PC-9 (cell line): Measurements from ENCODE around the gene SUFU. TPM values are rescaled to one million over a fixed set of nuclear protein-coding genes. Genes with fewer than 3 reads are reported as not detected.

ENCODE experiments used
- BruUV-seq: library from RNA; stranded (reverse); fragments of 400-500 nt; replicated peaks from 2 replicates; lab custom pipeline; 2021; lab: Mats Ljungman, UMichigan
- CTCF ChIA-PET: fragments of 300-600 bp; sonication (Branson Sonifier 250); formaldehyde crosslinking; loops from one replicate; lab custom pipeline; 2022; ENCODE audit warnings: antibody characterized with exemption; lab: Charles Lee
- POLR2A ChIA-PET: fragments of 300-600 bp; sonication (Branson Sonifier 250); formaldehyde crosslinking; loops from one replicate; lab custom pipeline; 2022; ENCODE audit warnings: antibody characterized with exemption; ENCODE audit not compliant: unreplicated experiment; lab: Charles Lee
- DNase-seq, 2 experiments: peaks; one replicate each; pipeline versions ENCODE4 v3.0.0 to v3.0.0-alpha.2; 2015 to 2022; ENCODE audit warnings: mixed read lengths in 1 of 2
- H2AFZ ChIP-seq: fragments of 200-600 bp; sonication (generic); 2 replicates; pipeline ENCODE4 v1.8.1; 2017; ENCODE audit warnings: antibody characterized with exemption
- H3F3A ChIP-seq: fragments of 200-600 bp; sonication (generic); 2 replicates; pipeline ENCODE4 v1.8.1; 2017; ENCODE audit warnings: antibody characterized with exemption, mild to moderate bottlenecking, low read depth; ENCODE audit not compliant: insufficient read depth
- H3K27ac ChIP-seq: fragments of 200-600 bp; sonication (generic); 2 replicates; pipeline ENCODE4 v1.6.1; 2016; ENCODE audit warnings: mixed run types
- H3K27me3 ChIP-seq: fragments of 200-600 bp; sonication (generic); 2 replicates; pipeline ENCODE4 v1.6.1; 2016; ENCODE audit warnings: low read depth, mixed run types; ENCODE audit not compliant: insufficient read depth
- H3K36me3 ChIP-seq: fragments of 200-600 bp; sonication (generic); 2 replicates; pipeline ENCODE4 v1.6.1; 2016; ENCODE audit warnings: low read depth, mixed run types
- H3K4me1 ChIP-seq: fragments of 200-600 bp; sonication (generic); replicated peaks from 2 replicates; pipeline ENCODE4 v1.6.1; 2016; ENCODE audit warnings: mixed run types; ENCODE audit not compliant: insufficient read depth
- H3K4me2 ChIP-seq: fragments of 200-600 bp; sonication (generic); 2 replicates; pipeline ENCODE4 v1.6.1; 2017; ENCODE audit warnings: mixed run types
- H3K4me3 ChIP-seq: fragments of 200-600 bp; sonication (generic); 2 replicates; pipeline ENCODE4 v1.6.1; 2016; ENCODE audit warnings: mixed run types
- H3K79me2 ChIP-seq: fragments of 200-600 bp; sonication (generic); 2 replicates; pipeline ENCODE4 v1.6.1; 2017; ENCODE audit warnings: low read depth, mixed run types
- H3K9me2 ChIP-seq: fragments of 200-600 bp; sonication (generic); 2 replicates; pipeline ENCODE4 v1.8.1; 2017; ENCODE audit warnings: mild to moderate bottlenecking; ENCODE audit not compliant: insufficient read depth
- H3K9me3 ChIP-seq: fragments of 200-600 bp; sonication (generic); 2 replicates; pipeline ENCODE4 v1.8.1; 2016; ENCODE audit warnings: low read depth; ENCODE audit not compliant: insufficient read depth
- H4K20me1 ChIP-seq: fragments of 200-600 bp; sonication (generic); 2 replicates; pipeline ENCODE4 v1.8.1; 2017; ENCODE audit not compliant: insufficient read depth
- CTCF ChIP-seq: fragments of 200-600 bp; sonication (generic); conservative IDR thresholded peaks from 2 replicates; pipeline ENCODE4 v1.6.1; 2017; ENCODE audit warnings: mixed run types, antibody characterized with exemption, mild to moderate bottlenecking, moderate library complexity
- EZH2 ChIP-seq: fragments of 200-600 bp; sonication (generic); IDR thresholded peaks from 2 replicates; pipeline ENCODE4 v1.8.0; 2017; ENCODE audit warnings: antibody characterized with exemption, low read depth
- intact Hi-C: fragments of 100-400 bp; cut with micrococcal nuclease; formaldehyde crosslinking; loops from one replicate; pipeline ENCODE4 v1.10.0; 2022; ENCODE audit not compliant: unreplicated experiment
- total RNA-seq: library from RNA; stranded (reverse); gene quantifications from 2 replicates; pipeline ENCODE4 v1.2.3, GENCODE V29; 2021

Gene SUFU
- total RNA-seq, 1 experiment from 2014 or later = 20.2 TPM

- H3F3A ChIP-seq = peaks cover 5% of the 10 kb centered on the region; the same call in 1 of the 2 replicates
- H3K4me3 ChIP-seq = no peak overlapping the region
- no peak overlapping the region for H2AFZ ChIP-seq
- H3K9me2 ChIP-seq = no peaks in the 10 kb centered on the region
- no peaks in the 10 kb centered on the region for H3K27me3 ChIP-seq
- H3K4me1 ChIP-seq = peaks cover 5% of the 10 kb centered on the region; the same call in 1 of the 2 replicates
- H3K9me3 ChIP-seq = no peaks in the 10 kb centered on the region
- H3K36me3 ChIP-seq = no peaks in the 10 kb centered on the region
- BruUV-seq = no TSS peak
- ChIA-PET CTCF (no interaction called here), POLR2A (no interaction called here)
- TF ChIP-seq EZH2 (no peak), CTCF (no peak)
- H3K79me2 ChIP-seq = 0 out of 2 replicates have a peak, but pooled peaks cover 5% of the 10 kb centered on the region
- H3K4me2 ChIP-seq = no peak overlapping the region
- H3K27ac ChIP-seq = no peak overlapping the region
- no peak for DNase-seq
- H4K20me1 ChIP-seq = no peaks in the 10 kb centered on the region
- intact Hi-C loops = no loop called here
Measured at GRCh38 chr10:102457591-102458150, 46.1 kb upstream of the SUFU start.

- no peak overlapping the region for H3K4me3 ChIP-seq
- POLR2A ChIA-PET = no interaction called here
- intact Hi-C loops = no loop called here
Measured at GRCh38 chr10:102458656-102459055, 45.1 kb upstream of the SUFU start.

GRCh38 chr10:102460836-102461186, 43.0 kb upstream of the SUFU start:
- Histone ChIP-seq H3K4me1 (no peaks in the 10 kb centered on the region), H3K27me3 (no peaks in the 10 kb centered on the region), H3K36me3 (no peaks in the 10 kb centered on the region), H3F3A (no peaks in the 10 kb centered on the region), H3K27ac (no peak overlapping the region), H2AFZ (peak overlapping the region; percentile 88), H3K4me3 (peak overlapping the region; percentile 64), H3K9me3 (no peaks in the 10 kb centered on the region), H3K79me2 (no peaks in the 10 kb centered on the region), H3K4me2 (peak overlapping the region; percentile 89), H3K9me2 (no peaks in the 10 kb centered on the region), H4K20me1 (no peaks in the 10 kb centered on the region)
- POLR2A ChIA-PET = no interaction called here
- CTCF ChIA-PET = no interaction called here
- DNase-seq = no peak
- no TSS peak for BruUV-seq
- intact Hi-C loops = loop anchor here (5.0 kb wide), 1 partner anchor 39 kb away; the partner anchor contains the start of gene FBXL15
- TF ChIP-seq CTCF = no peak
- no peak for TF ChIP-seq EZH2

More at GRCh38 chr10:102458656-102459055, 45.1 kb upstream of the SUFU start:
- DNase-seq = no peak
- H3K79me2 ChIP-seq = no peaks in the 10 kb centered on the region
- H3K27ac ChIP-seq = no peak overlapping the region
- CTCF ChIA-PET = no interaction called here
- BruUV-seq = no TSS peak
- no peaks in the 10 kb centered on the region for H3K9me3 ChIP-seq
- no peaks in the 10 kb centered on the region for H3K9me2 ChIP-seq
- no peak for TF ChIP-seq EZH2
- TF ChIP-seq CTCF = no peak
- no peaks in the 10 kb centered on the region for H3K27me3 ChIP-seq
- H3K4me2 ChIP-seq = no peak overlapping the region
- H2AFZ ChIP-seq = no peak overlapping the region
- H3K36me3 ChIP-seq = no peaks in the 10 kb centered on the region
- no peaks in the 10 kb centered on the region for H4K20me1 ChIP-seq
- H3F3A ChIP-seq = no peaks in the 10 kb centered on the region
- H3K4me1 ChIP-seq = no peaks in the 10 kb centered on the region
